ENCODE results near the gene SLC22A7. TPM values are rescaled to one million over a fixed set of nuclear protein-coding genes. Genes with fewer than 3 reads are reported as not detected.

SLC22A7 gene
- total and polyA plus RNA-seq, 2 donors (not counting 1 experiment from before 2014, with no cell fraction given): not detected

- no peaks in the 10 kb centered on the region for H3K36me3 ChIP-seq (replicated peaks in 1 of 2; ENCODE audit: control extremely low read depth in 1 of 2, control insufficient read depth in 1 of 2, extremely low read depth in 1 of 2, insufficient read depth in 2 of 2, low read length in 1 of 2)
- intact Hi-C loops (cut with micrococcal nuclease): no loop called here
- DNase-seq: no peak
- H3K9me3 Mint-ChIP-seq (ENCODE audit: insufficient read depth): no peaks in the 10 kb centered on the region
- no peak overlapping the region for H3K27ac ChIP-seq (ENCODE audit: low read length in 2 of 2)
- H3K27ac Mint-ChIP-seq: no peak overlapping the region
- ChIA-PET CTCF (interaction anchor here (3.6 kb wide), 1 partner anchor 9 kb away, joined by 19 read pairs; the partner anchor contains the start of gene CRIP3), POLR2A (no interaction called here)
- H3K4me2 ChIP-seq (replicated peaks; ENCODE audit: low read depth, low read length, poor library complexity, severe bottlenecking): no peak overlapping the region
- H3K4me1 ChIP-seq (ENCODE audit: control insufficient read depth in 2 of 2, insufficient read depth in 2 of 2, low read length in 2 of 2): no peaks in the 10 kb centered on the region
- H3K4me3 ChIP-seq (ENCODE audit: control extremely low read depth in 1 of 5, extremely low read depth in 1 of 5, insufficient read depth in 1 of 5, low read depth in 2 of 5, low read length in 4 of 5): no peak overlapping the region
- TF ChIP-seq EZH2 (IDR thresholded peaks at IDR 0.05; ENCODE audit: borderline replicate concordance, insufficient read depth, low read depth, low read length, poor library complexity, severe bottlenecking) (no peak), CTCF (IDR thresholded peaks at IDR 0.05) (no peak)
- H3K9ac ChIP-seq (ENCODE audit: low read length): no peak overlapping the region
- peaks cover 14% of the 10 kb centered on the region for H3K27me3 Mint-ChIP-seq
- H2AFZ ChIP-seq (ENCODE audit: insufficient read depth, low read depth, low read length, poor library complexity, severe bottlenecking): no peak overlapping the region
- peaks cover 4% of the 10 kb centered on the region for H3K4me1 Mint-ChIP-seq
- no peaks in the 10 kb centered on the region for H4K20me1 ChIP-seq (ENCODE audit: control insufficient read depth, insufficient read depth, low read length, poor library complexity, severe bottlenecking)
- no peak overlapping the region for H3K4me3 Mint-ChIP-seq
- 71% methylated on average over 5 of the region's 12 CpGs for WGBS (ENCODE audit: insufficient coverage)
- no peaks in the 10 kb centered on the region for H3K79me2 ChIP-seq (ENCODE audit: control insufficient read depth, insufficient read depth, low read length)
- no peaks in the 10 kb centered on the region for H3K9me3 ChIP-seq (ENCODE audit: control extremely low read depth in 1 of 3, control insufficient read depth in 2 of 3, insufficient read depth in 1 of 3, low read length in 2 of 3)
- H3K27me3 ChIP-seq (replicated peaks in 1 of 4; ENCODE audit: control extremely low read depth in 1 of 4, control insufficient read depth in 3 of 4, insufficient read depth in 4 of 4, low read length in 3 of 4): peaks cover 0 to 19% (median 1%) of the 10 kb centered on the region in 4 experiments
- ATAC-seq (ENCODE audit: low read depth): no peak
These were observed 691 bp downstream of the SLC22A7 start for GRCh38 chr6:43298565-43299337.

Data from B cell (primary cell).